ENCODE data around the gene PLIN4.

- TF ChIP-seq EZH2 (IDR thresholded peaks at IDR 0.05; ENCODE audit: insufficient read depth, poor library complexity, severe bottlenecking) (no peak), EZH2phosphoT487 (IDR thresholded peaks at IDR 0.05; ENCODE audit: insufficient read depth, low read depth) (no peak)
These were observed 20.3 kb upstream of the PLIN4 start for GRCh38 chr19:4538601-4538954.
